GM18526 (cell line): ENCODE data around the gene INTS14.
A peak's percentile ranks its signal among the peaks of the same experiment; 100 is the strongest.

ENCODE experiments used
- POLR2A ChIP-seq: IDR thresholded peaks from 3 replicates; pipeline ENCODE4 v1.6.1; 2011; ENCODE audit not compliant: insufficient read length; ENCODE audit errors: extremely low read depth

The INTS14 gene

DNA sequence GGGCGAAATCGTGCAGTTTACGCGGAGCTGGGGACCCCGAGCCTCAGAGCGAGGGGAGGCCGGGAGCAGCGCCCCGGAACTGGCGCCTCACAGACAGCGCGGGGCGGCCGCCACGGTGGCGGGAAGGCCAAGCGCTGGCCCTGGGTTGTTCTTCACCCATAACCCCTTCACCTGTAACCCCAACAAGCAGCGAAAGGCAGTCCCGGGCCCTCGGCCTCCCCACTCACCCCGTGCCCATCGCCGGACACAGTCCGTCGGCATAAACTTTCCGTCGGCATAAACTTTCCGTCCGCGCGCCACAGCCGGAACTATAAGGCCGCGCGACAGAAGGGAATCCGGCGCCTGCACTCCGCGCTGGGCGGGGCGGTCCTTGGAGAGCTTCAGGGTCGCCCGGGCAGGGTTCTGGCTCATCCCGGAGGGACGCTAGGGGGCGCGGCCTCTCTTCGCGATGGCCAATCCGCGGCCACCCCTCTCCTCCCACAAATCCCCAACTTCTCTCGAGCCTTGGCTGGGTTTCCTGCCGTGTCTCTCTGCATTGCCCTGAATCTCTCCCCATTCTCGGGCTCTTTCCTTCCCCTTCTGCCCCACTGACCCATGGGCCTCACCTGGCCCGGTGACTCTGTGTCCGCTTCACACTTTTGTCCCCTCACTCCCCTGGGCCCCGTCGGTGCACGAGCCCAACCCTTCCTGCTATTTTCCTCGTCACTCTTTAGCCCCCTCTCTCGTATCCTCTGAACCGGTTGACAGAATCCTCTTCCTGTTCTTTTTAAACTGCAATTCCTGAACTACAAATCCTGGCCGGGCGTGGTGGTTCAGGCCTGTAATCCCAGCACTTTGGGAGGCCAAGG lies at the start of gene INTS14:
Gene INTS14, minus strand, starts transcription at position 261 of the 848 bp plus-strand sequence. CDS start 3,751 bp downstream, outside the sequence.
- TF ChIP-seq POLR2A = peak; percentile 86

DNA sequence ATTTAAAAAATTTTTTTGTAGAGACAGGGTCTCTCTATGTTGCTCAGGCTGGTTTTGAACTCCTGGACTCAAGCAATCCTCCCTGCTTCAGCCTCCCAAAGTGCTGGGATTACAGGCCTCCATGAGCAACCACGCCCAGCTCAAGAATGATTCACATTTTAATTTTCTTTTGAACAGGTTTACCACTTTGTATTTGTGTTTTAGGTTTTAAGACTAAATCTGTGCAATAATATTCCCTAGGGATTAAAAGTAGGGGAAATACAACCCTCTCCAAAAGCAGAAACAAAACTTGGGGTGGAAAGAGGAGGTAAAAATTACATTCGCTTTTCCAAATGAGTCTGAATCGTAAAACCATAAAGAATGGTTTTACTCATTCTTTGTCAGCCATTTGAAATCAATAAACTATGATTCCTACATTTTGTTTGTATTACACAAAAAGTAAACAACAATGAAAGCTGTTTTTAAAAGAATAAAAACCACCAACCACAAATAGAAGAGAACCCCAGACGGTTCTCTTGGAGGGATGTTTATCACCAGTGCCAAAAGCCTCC lies 48.6 kb upstream of the INTS14 start:
- no peak for TF ChIP-seq POLR2A

DNA sequence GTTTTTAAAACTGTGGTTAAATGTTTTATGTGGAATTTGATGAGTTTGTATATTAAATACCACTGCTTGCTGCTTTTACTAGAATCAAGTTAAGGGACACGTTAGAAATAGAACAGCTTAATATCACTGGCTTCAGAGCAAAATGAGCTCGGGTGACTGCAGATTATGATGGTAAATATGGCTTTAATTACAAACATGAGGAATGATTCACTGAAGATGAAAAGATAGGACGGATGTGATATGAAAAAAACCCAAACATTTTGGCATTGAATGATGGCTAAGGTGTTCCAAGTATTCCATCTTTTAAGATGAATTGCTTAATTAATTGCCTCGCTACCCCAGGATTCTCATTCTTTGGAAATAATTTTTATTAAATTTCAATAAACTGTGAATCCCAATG lies 44.5 kb upstream of the INTS14 start:
- TF ChIP-seq POLR2A = no peak

DNA sequence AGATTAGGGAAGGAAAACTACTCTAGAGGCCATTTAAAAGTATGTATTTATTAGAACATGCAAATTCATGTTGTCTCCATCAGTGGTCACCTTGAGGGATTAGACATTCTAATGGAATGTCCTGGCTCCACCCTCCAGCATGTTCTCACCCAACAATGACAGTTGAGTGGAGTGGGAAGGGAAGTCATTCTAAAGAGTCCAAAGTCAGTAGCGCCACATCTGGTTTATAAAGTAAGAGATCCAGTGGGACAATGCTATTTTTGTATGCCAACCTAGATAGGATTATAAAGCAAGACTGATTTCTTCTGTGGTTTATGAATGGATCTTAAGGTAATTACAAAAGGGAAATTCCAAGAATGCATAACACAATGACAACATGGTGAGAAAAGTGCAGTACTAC lies 44.1 kb upstream of the INTS14 start:
- TF ChIP-seq POLR2A = no peak

DNA sequence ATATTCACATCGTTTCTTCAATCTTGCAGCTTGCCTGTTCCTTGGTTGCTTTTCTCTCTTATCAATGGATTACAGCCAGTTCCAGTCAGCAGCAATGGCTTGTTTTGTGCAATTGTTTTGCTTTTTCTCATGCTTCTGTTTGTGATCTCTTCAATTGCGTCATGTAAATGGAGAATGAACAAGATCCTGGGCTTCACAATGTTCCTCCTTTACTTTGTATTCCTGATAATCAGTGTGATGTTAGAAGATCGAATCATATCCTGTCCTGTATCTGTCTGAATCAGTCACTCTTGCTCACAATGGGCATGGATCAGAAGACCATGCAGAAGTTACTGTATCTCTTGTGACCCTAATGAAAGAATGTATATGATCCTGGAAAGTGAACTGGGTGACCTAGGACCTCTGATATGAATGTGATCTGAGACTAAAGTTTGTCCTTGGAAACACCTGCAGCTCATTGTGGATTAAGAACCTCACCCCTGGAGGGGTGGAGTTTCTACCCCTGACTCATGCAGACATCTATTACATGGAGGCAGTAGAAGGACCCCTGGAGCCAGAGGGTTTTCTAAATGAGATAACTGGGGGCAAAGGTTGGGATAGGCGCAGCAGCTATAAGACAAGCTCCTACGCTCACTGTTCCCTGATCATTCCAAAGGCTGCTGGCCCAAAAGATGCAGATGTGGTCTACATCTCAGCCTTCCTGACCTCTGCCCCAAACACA lies 43.0 kb upstream of the INTS14 start:
- TF ChIP-seq POLR2A = no peak

DNA sequence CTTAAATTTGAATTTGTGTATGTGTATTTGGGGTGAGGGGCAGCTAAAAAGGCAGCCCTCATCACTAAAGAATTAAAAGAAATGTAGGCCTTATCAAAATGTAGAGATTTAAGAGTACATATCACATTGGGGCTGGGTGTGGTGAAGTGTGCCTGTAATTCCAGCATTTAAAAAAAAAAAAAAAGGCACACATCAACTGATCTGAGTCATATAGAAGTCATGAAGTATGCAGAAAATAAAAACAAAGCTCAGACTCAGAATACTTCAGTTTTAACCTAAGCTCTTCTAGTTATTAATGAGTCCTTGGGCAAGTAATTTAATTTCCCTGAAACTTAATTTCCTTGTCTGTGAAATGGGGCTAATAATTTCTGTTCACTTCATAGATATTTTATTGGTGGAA lies 42.4 kb upstream of the INTS14 start:
- no peak for TF ChIP-seq POLR2A

DNA sequence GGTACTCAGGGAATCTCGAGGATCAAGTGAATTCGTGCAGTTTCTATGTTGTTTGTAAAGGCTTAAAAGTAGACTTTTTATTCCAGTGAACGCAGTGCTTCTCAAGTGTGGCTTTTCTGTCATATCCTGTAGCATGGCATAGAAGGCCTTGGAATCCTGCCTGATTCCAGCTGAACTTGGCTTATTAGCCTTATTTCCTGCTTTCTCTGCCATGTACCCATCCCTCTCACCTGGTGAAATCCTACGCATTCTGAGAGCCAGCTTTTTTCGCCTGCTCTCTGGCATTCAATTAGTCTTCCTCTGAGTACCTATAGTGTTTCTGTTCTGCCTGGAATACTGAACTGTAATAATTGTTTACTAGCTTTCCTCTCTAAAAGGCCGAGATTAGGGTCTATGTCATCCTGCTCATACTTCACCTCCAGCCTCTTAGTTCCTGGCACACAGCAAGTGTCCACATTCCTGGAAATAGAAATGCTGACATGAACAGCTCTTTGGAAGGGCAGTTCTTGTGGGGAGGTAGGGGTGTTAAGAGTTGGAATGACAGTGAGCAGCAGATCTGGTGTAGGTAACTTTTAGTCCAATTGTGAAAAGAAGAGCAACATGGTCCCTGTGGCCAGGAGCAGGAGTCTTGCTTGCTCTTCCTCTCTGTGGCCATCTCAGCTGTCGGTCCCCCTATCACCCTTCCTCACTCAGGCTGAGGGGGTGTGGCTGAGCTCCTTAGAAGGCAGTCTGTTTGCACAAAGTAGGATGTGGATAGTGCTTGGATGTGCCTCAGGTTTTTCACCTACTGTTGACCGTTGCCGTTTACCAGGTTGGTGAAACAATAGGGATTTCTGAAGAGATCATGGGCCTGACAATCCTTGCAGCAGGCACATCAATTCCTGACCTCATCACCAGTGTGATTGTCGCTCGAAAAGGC lies 41.2 kb upstream of the INTS14 start:
- TF ChIP-seq POLR2A = no peak

DNA sequence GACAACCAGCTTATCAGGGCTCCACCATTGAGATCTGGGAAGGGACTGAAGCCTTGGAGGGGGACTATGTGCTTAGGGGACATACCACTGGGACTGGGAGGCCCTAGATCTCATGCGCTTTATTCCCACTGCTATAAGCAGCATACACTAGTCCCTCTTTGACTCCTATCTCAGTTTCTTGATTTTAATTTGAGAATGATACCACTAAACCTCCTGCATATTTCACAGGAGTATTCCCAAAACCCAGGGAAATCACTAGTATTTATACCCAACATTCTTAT lies 40.1 kb upstream of the INTS14 start:
- no peak for TF ChIP-seq POLR2A

DNA sequence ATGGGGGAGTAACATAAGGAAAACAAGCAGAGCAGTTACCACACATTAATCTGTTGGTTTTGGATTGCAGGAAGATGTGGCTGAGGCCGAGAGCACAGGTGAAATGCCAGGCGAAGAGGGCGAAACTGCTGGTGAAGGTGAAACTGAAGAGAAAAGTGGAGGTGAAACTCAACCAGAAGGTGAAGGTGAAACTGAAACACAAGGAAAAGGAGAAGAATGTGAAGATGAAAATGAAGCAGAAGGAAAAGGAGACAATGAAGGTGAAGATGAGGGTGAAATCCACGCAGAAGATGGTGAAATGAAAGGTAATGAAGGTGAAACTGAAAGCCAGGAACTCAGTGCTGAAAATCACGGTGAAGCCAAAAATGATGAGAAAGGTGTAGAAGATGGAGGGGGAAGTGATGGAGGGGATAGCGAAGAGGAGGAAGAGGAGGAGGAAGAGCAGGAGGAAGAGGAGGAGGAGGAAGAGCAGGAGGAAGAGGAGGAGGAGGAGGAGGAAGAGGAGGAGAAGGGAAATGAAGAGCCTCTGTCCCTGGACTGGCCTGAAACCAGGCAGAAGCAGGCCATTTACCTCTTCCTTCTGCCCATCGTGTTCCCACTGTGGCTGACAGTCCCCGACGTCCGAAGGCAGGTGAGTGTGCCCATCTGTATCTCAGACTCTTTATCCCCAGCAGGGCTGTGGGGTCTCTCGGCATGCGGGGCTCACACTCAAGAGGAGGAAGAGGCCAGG lies 39.5 kb upstream of the INTS14 start:
- no peak for TF ChIP-seq POLR2A

DNA sequence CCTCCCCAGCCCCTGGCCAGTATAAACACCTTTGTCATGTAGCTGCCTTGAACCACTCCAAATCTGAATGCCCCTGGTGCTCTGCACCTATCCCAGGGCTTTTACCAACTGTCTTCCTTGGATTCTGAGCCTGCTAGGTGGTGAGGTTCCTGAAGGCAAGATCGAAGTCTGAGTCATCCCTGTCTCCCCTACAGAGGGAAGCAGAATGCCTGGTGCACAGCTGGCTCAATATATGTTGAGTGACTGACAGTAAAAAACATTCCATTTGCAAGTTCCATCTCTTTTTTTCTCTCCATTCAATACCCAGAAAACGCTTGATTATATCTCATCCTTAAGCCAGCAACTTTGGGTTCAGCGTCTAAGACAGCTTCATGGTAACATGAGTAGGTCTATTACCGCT lies 35.6 kb upstream of the INTS14 start:
- no peak for TF ChIP-seq POLR2A

DNA sequence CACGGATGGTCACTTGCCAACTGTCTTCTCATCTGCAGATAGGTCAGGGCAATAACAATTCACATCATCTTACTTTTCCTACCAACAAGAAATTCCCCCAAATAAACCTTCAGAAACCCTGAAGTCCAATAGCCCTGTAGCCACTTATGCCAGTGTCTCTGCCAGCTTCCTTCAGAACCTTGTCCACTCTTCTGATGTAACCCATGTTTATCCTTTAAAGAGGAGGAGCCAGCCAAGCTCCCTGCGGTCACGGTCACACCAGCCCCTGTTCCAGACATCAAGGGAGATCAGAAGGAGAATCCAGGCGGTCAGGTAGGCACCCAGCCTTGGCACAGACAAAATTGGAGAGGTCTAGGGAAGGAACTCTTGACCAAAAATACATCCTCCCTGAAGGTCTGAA lies 34.5 kb upstream of the INTS14 start:
- no peak for TF ChIP-seq POLR2A

DNA sequence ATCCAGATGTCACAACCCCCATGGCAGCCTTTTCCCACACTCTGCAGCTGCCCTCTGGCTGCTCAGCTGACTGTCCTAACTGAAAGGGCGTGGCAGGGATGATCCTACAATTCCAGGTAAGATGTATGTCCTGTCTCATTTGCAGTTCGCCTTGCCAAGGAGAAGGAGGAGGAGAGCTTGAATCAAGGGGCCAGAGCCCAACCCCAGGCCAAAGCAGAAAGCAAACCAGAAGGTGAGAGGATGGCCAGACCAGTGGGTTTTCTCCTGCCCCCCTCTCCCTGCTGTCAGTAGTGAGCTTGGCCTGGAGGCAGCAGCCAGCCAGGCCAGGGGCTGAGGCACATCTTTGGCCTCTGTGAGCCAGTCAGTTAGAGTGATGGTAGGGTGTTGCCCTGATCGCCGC lies 33.4 kb upstream of the INTS14 start:
- no peak for TF ChIP-seq POLR2A

DNA sequence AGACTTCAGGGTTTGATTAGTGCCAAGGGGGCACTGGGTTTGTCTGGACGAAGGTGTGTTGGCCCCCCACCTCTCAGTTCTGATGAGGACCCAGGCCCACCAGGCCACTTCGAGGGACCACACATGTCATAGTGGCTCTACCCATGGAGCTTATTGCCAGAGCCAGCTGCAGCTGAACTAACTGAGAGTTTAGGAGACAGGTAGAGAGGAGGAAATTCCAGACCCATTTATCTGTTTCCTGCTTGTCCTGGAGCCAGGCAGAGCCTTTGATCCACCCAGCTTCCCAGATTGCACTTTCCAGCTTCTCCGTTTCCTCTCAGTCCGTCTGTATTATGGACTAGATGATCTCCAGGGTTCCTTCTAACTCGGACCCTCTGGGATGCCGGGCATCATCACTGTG lies 31.7 kb upstream of the INTS14 start:
- no peak for TF ChIP-seq POLR2A

DNA sequence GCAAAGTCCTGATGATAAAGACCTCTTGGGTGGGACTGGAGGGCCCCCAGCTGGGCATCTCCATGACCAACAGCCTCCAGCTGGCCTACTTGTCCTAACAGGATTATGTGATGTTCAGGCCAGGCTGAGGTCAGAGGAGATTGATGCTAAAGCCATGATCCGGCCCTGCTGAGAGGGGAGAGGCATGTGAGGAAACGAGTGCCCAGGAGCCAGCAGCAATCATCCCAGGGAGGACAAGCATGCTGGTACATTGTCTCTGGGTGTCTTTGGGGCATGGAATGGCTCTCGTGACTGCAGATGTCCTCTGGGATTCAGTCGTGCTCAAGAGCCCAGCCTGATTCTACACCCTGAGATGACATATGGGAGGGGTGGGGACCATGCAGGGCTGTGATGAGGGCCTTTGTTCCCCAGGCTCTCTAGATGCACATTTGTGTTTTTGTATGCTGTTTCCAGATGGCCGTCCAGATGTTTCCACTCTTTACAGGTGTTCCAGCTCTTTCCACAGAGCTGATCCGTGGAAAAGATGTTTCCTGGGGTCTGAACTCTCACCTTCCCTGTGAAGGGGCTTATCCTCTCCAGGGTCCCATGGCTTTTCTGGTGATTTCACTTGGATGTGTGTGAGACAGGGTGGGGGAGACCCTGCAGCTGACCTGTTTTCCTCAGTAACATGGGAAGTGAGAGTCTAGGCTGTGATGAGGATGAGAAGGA lies 31.0 kb upstream of the INTS14 start:
- no peak for TF ChIP-seq POLR2A
